Right lobe of liver (tissue), 4 donors: ENCODE data around the gene FKBP15.

Experiments used
- CTCF ChIP-seq, 4 donors: fragments of 200-600 bp in 3 of 4; fragments of 450-650 bp in 1 of 4; IDR thresholded peaks; one replicate each; pipeline versions ENCODE4 v1.5.1 to v1.8.0; 2016 to 2022; ENCODE audit warnings: antibody characterized with exemption in 4 of 4, mild to moderate bottlenecking in 2 of 4
- POLR2A ChIP-seq: fragments of 450-650 bp; IDR thresholded peaks from one replicate; pipeline ENCODE4 v1.6.1; 2017; ENCODE audit warnings: antibody characterized with exemption, mild to moderate bottlenecking
- donor health status: DM: no; HTN: no; CAD: no.
- donor health status: DM: no; HTN: no; CAD: no.
- donor health status: DM: no; HTN: yes; CAD: no.

GRCh38 chr9:113245894-113246293, 24.8 kb upstream of the FKBP15 start:
- TF ChIP-seq CTCF (IDR thresholded peaks at IDR 0.05) (no peak), POLR2A (no peak)
